SK-N-SH (cell line): ENCODE results near the gene CTNS. TPM values are rescaled to one million over a fixed set of nuclear protein-coding genes. Genes with fewer than 3 reads are reported as not detected.

Experiments
- CTCF ChIA-PET: fragments of 300-600, 350-600 bp; formaldehyde crosslinking; extraction: SDS; loops from one replicate; lab custom pipeline; 2021; lab: Yijun Ruan, JAX
- POLR2A ChIA-PET: fragments of 350-600 bp; sonication (Branson Sonifier 250); formaldehyde crosslinking; extraction: SDS; loops from one replicate; lab custom pipeline; 2020; ENCODE audit warnings: antibody characterized with exemption, inconsistent platforms; lab: Yijun Ruan, JAX
- DNase-seq: peaks from one replicate; pipeline ENCODE4 v3.0.0; 2012
- H2AFZ ChIP-seq: fragments of 200-600 bp; sonication (generic); 2 replicates; pipeline ENCODE4 v1.8.1; 2016; ENCODE audit warnings: antibody characterized with exemption, mild to moderate bottlenecking, low read depth
- H3F3A ChIP-seq: fragments of 200-600 bp; sonication (generic); replicated peaks from 2 replicates; pipeline ENCODE3; 2016; ENCODE audit warnings: antibody characterized with exemption, mild to moderate bottlenecking; ENCODE audit not compliant: insufficient read depth
- H3K27ac ChIP-seq, 2 experiments: fragments of 200-500 bp in 1 of 2; fragments of 200-600 bp in 1 of 2; sonication (Bioruptor generic) in 1 of 2; sonication (generic), shearing (Covaris generic) in 1 of 2; 2 replicates each; pipeline versions ENCODE4 v1.5.1 to v1.6.1; 2014 to 2016; ENCODE audit warnings: low read depth in 2 of 2, inconsistent platforms in 1 of 2, low read length in 1 of 2, mild to moderate bottlenecking in 1 of 2, mixed read lengths in 1 of 2
- H3K27me3 ChIP-seq: fragments of 200-600 bp; sonication (generic), shearing (Covaris generic); 2 replicates; pipeline ENCODE4 v1.6.1; 2016; ENCODE audit warnings: mixed run types; ENCODE audit not compliant: insufficient read depth
- H3K36me3 ChIP-seq, 2 experiments: fragments of 200-500 bp in 1 of 2; fragments of 200-600 bp in 1 of 2; sonication (Bioruptor generic) in 1 of 2; sonication (generic) in 1 of 2; replicated peaks in 1 of 2; 2 replicates each; pipeline versions ENCODE3 to v1.5.1; 2014 to 2016; ENCODE audit warnings: low read length in 1 of 2, mild to moderate bottlenecking in 1 of 2; ENCODE audit not compliant: insufficient read depth in 2 of 2, control insufficient read depth in 1 of 2
- H3K4me1 ChIP-seq, 2 experiments: fragments of 200-500 bp in 1 of 2; fragments of 200-600 bp in 1 of 2; sonication (Bioruptor generic) in 1 of 2; sonication (generic), shearing (Covaris generic) in 1 of 2; 2 replicates each; pipeline versions ENCODE4 v1.5.1 to v1.6.1; 2014 to 2016; ENCODE audit warnings: low read depth in 1 of 2, low read length in 1 of 2, mixed run types in 1 of 2; ENCODE audit not compliant: insufficient read depth in 2 of 2, control insufficient read depth in 1 of 2
- H3K4me2 ChIP-seq: fragments of 200-600 bp; sonication (generic), shearing (Covaris generic); 2 replicates; pipeline ENCODE4 v1.6.1; 2017; ENCODE audit warnings: mixed run types
- H3K4me3 ChIP-seq, 2 experiments: fragments of 200-500 bp in 1 of 2; fragments of 200-600 bp in 1 of 2; sonication (Bioruptor generic) in 1 of 2; sonication (generic), shearing (Covaris generic) in 1 of 2; 2 replicates each; pipeline versions ENCODE4 v1.5.1 to v1.8.1; 2014 to 2016; ENCODE audit warnings: low read depth in 2 of 2, inconsistent platforms in 1 of 2, low read length in 1 of 2, mild to moderate bottlenecking in 1 of 2, mixed read lengths in 1 of 2, moderate library complexity in 1 of 2
- H3K79me2 ChIP-seq: fragments of 200-600 bp; sonication (generic); 2 replicates; pipeline ENCODE4 v1.8.1; 2017; ENCODE audit warnings: mild to moderate bottlenecking; ENCODE audit not compliant: insufficient read depth
- H3K9ac ChIP-seq: fragments of 200-600 bp; sonication (generic); 2 replicates; pipeline ENCODE4 v1.6.1; 2017; ENCODE audit warnings: mixed run types
- H3K9me2 ChIP-seq: fragments of 200-600 bp; sonication (generic); 2 replicates; pipeline ENCODE4 v1.6.1; 2017; ENCODE audit warnings: mixed run types
- H3K9me3 ChIP-seq: fragments of 200-600 bp; sonication (generic); 2 replicates; pipeline ENCODE4 v1.6.1; 2017; ENCODE audit warnings: mixed run types, mild to moderate bottlenecking, moderate library complexity
- H4K20me1 ChIP-seq: fragments of 200-600 bp; sonication (generic); 2 replicates; pipeline ENCODE4 v1.6.1; 2017; ENCODE audit warnings: mild to moderate bottlenecking, mixed run types; ENCODE audit not compliant: insufficient read depth
- EP300 ChIP-seq, 2 experiments: IDR thresholded peaks; 2 replicates each; pipeline versions ENCODE4 v1.4.0 to v1.6.1; 2012; ENCODE audit warnings: borderline replicate concordance in 1 of 2, low read depth in 1 of 2, low read length in 1 of 2
- EZH2phosphoT487 ChIP-seq: fragments of 200-600 bp; sonication (generic); IDR thresholded peaks from 2 replicates; pipeline ENCODE4 v1.6.1; 2017; ENCODE audit warnings: low read depth, mixed run types, mild to moderate bottlenecking, antibody characterized with exemption, moderate library complexity, borderline replicate concordance
- FOXM1 ChIP-seq: IDR thresholded peaks from 2 replicates; pipeline ENCODE4 v1.4.0; 2012; ENCODE audit warnings: low read depth, mild to moderate bottlenecking
- MEF2A ChIP-seq: IDR thresholded peaks from 2 replicates; pipeline ENCODE4 v1.4.0; 2012; ENCODE audit warnings: low read depth, borderline replicate concordance
- RAD21 ChIP-seq: IDR thresholded peaks from 2 replicates; pipeline ENCODE4 v1.6.1; 2012; ENCODE audit warnings: mild to moderate bottlenecking, low read length
- RCOR1 ChIP-seq: fragments of 150-350 bp; IDR thresholded peaks from 2 replicates; pipeline ENCODE4 v1.6.1; 2017; ENCODE audit warnings: antibody characterized with exemption, low read length
- RFX5 ChIP-seq: IDR thresholded peaks from 2 replicates; pipeline ENCODE4 v1.6.1; 2012; ENCODE audit warnings: mild to moderate bottlenecking, improper control_type of control experiment, low read length
- SIN3A ChIP-seq: IDR thresholded peaks from 2 replicates; pipeline ENCODE4 v1.6.1; 2012; ENCODE audit warnings: low read depth, mild to moderate bottlenecking, low read length, moderate library complexity, borderline replicate concordance
- YY1 ChIP-seq: IDR thresholded peaks from 2 replicates; pipeline ENCODE4 v1.4.0; 2012; ENCODE audit warnings: low read depth, mild to moderate bottlenecking
- WGBS: methylation state at CpG from one replicate; pipeline ENCODE4 v1.1.6; 2017; ENCODE audit warnings: low lambda C conversion rate; 5-methylcytosine and 5-hydroxymethylcytosine counted together
- polyA plus RNA-seq, 3 experiments: library from polyadenylated mRNA; depleted of rRNA; stranded (reverse); fragments of >200 nt; gene quantifications; 2 replicates each; pipeline ENCODE4 v1.2.3, GENCODE V29; 2012
- TF ChIP-seq, protein P1 (sequence below): IDR thresholded peaks from 2 replicates; pipeline ENCODE4 v1.6.1; 2012; ENCODE audit warnings: mild to moderate bottlenecking, low read depth, low read length, moderate library complexity
- TF ChIP-seq, protein P2 (sequence below): IDR thresholded peaks from 2 replicates; pipeline ENCODE4 v1.4.0; 2012; ENCODE audit warnings: low read depth, borderline replicate concordance
- TF ChIP-seq, protein P3 (sequence below): fragments of 200-600 bp; sonication (generic); IDR thresholded peaks from 2 replicates; pipeline ENCODE4 v1.6.1; 2017; ENCODE audit warnings: antibody characterized with exemption, mild to moderate bottlenecking, moderate library complexity
- TF ChIP-seq, protein P4 (sequence below): fragments of 150-350 bp; IDR thresholded peaks from 2 replicates; pipeline ENCODE4 v1.6.1; 2017; ENCODE audit warnings: antibody characterized with exemption, low read length, low read depth, borderline replicate concordance
- TF ChIP-seq, protein P5 (sequence below): fragments of 150-350 bp; IDR thresholded peaks from 2 replicates; pipeline ENCODE4 v1.6.1; 2016; ENCODE audit warnings: mild to moderate bottlenecking, low read depth, low read length

Gene CTNS
- polyA plus RNA-seq, 1 of the 3 experiments (the other 2 are of a cell fraction): 8.2 TPM

DNA sequence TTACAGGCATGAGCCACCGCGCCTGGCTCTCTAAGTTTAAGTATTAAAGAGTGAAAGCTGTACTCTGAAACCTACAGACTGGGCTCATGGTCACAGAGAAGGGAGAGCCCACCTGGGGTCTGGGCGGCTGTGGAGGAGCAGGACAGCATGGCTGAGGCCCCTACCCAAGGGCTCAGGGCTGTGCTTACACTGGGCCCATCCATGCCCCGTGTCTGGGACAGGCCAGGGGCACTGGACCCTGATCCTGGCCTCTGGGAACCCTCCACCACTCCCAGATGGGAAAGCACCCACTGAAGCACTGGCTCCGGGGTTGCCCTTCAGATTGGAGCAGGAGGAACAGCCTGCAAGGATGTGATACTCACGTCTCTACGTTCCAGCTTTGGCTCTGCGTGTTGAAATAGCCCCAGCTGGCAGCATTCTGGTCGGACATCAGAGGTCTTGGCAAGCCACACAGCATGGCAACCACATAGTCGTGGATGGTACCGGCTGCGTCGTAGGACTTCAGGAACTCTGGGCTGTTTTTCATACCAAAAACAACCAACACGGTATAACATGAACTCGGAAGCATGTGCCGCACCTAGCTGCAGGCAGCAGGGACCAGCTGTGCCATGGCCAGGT is 13.5 kb upstream of the CTNS start (continued):
- TF ChIP-seq, protein P1, sequence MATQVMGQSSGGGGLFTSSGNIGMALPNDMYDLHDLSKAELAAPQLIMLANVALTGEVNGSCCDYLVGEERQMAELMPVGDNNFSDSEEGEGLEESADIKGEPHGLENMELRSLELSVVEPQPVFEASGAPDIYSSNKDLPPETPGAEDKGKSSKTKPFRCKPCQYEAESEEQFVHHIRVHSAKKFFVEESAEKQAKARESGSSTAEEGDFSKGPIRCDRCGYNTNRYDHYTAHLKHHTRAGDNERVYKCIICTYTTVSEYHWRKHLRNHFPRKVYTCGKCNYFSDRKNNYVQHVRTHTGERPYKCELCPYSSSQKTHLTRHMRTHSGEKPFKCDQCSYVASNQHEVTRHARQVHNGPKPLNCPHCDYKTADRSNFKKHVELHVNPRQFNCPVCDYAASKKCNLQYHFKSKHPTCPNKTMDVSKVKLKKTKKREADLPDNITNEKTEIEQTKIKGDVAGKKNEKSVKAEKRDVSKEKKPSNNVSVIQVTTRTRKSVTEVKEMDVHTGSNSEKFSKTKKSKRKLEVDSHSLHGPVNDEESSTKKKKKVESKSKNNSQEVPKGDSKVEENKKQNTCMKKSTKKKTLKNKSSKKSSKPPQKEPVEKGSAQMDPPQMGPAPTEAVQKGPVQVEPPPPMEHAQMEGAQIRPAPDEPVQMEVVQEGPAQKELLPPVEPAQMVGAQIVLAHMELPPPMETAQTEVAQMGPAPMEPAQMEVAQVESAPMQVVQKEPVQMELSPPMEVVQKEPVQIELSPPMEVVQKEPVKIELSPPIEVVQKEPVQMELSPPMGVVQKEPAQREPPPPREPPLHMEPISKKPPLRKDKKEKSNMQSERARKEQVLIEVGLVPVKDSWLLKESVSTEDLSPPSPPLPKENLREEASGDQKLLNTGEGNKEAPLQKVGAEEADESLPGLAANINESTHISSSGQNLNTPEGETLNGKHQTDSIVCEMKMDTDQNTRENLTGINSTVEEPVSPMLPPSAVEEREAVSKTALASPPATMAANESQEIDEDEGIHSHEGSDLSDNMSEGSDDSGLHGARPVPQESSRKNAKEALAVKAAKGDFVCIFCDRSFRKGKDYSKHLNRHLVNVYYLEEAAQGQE: no peak
- TF ChIP-seq RCOR1: no peak
- TF ChIP-seq YY1: no peak

DNA sequence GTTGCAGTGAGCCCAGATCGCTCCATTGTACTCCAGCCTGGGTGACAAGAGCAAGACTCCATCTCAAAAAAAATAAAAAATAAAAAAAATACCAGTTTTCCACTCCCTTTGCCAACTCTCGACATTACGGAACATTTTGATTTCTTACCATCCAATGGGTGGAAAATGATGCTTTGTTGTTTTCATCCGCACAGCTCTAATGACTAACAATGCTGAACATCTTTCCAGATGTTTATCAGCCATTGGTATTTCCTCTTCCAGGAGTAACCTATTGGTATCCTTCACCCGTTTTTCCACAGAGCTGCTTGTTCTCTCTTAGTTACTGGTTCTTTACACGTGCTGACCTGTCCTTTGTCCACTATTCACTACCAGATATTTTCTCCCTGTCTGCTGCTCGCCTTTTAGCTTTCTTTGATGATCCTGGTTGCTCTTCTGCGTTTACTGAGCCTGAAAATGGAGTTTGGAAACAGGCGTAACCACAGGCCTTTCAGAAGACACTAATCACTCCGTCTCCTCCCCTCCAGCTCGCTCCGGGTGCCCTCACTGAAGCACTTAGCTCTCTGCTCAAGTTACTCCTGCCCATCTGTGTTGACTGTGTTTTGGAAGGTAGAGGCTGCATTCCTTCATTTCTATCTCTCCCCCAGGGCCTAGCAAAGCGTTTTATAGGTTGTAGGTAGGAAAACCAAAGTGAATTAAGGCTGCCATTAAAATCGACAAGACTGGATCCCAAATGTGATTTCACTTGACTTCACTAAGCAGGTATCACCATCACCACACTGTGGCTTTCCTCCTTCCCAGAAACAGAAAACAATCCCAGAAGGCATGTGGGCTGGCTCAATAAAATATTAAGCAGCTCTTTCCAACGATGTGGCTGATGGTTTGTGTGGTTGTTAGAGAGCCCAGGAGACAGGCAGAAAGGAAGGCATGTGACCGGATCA is 9.5 kb upstream of the CTNS start:
- CTCF ChIA-PET: interaction anchor here (0.5 to 1.4 kb wide), 3 partner anchors 9 to 373 kb away, joined by 3 read pairs; partner anchors contain the start of genes CTNS and SHPK
- POLR2A ChIA-PET: interaction anchor here (1.2 kb wide), 1 partner anchor 9 kb away, joined by 5 read pairs; the partner anchor contains the start of genes CTNS and SHPK
- TF ChIP-seq FOXM1: no peak
- TF ChIP-seq, protein P2, sequence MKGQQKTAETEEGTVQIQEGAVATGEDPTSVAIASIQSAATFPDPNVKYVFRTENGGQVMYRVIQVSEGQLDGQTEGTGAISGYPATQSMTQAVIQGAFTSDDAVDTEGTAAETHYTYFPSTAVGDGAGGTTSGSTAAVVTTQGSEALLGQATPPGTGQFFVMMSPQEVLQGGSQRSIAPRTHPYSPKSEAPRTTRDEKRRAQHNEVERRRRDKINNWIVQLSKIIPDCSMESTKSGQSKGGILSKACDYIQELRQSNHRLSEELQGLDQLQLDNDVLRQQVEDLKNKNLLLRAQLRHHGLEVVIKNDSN: no peak
- no peak for TF ChIP-seq MEF2A
- TF ChIP-seq, protein P3, sequence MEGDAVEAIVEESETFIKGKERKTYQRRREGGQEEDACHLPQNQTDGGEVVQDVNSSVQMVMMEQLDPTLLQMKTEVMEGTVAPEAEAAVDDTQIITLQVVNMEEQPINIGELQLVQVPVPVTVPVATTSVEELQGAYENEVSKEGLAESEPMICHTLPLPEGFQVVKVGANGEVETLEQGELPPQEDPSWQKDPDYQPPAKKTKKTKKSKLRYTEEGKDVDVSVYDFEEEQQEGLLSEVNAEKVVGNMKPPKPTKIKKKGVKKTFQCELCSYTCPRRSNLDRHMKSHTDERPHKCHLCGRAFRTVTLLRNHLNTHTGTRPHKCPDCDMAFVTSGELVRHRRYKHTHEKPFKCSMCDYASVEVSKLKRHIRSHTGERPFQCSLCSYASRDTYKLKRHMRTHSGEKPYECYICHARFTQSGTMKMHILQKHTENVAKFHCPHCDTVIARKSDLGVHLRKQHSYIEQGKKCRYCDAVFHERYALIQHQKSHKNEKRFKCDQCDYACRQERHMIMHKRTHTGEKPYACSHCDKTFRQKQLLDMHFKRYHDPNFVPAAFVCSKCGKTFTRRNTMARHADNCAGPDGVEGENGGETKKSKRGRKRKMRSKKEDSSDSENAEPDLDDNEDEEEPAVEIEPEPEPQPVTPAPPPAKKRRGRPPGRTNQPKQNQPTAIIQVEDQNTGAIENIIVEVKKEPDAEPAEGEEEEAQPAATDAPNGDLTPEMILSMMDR: no peak
- TF ChIP-seq, protein P4, sequence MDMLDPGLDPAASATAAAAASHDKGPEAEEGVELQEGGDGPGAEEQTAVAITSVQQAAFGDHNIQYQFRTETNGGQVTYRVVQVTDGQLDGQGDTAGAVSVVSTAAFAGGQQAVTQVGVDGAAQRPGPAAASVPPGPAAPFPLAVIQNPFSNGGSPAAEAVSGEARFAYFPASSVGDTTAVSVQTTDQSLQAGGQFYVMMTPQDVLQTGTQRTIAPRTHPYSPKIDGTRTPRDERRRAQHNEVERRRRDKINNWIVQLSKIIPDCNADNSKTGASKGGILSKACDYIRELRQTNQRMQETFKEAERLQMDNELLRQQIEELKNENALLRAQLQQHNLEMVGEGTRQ: no peak
- TF ChIP-seq, protein P1: no peak
- TF ChIP-seq EZH2phosphoT487: no peak
- TF ChIP-seq, protein P5, sequence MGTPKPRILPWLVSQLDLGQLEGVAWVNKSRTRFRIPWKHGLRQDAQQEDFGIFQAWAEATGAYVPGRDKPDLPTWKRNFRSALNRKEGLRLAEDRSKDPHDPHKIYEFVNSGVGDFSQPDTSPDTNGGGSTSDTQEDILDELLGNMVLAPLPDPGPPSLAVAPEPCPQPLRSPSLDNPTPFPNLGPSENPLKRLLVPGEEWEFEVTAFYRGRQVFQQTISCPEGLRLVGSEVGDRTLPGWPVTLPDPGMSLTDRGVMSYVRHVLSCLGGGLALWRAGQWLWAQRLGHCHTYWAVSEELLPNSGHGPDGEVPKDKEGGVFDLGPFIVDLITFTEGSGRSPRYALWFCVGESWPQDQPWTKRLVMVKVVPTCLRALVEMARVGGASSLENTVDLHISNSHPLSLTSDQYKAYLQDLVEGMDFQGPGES: no peak
- TF ChIP-seq RAD21: no peak
- no peak for TF ChIP-seq RFX5
- no peak for TF ChIP-seq EP300 (IDR thresholded peaks at IDR 0.05; ENCODE audit: borderline replicate concordance in 1 of 2, low read depth in 1 of 2, low read length in 1 of 2)
- TF ChIP-seq SIN3A: no peak

More for the DNA sequence above, 9.5 kb upstream of the CTNS start:
- no peaks in the 10 kb centered on the region for H3K9me3 ChIP-seq
- H4K20me1 ChIP-seq: no peaks in the 10 kb centered on the region
- H3K4me1 ChIP-seq: no peaks in the 10 kb centered on the region
- no peak overlapping the region for H3K4me2 ChIP-seq
- H3K79me2 ChIP-seq: peaks cover 7% of the 10 kb centered on the region; the same call in 1 of the 2 replicates
- no peaks in the 10 kb centered on the region for H3F3A ChIP-seq
- H3K27ac ChIP-seq: no peak overlapping the region; a peak in 1 of 4 replicates
- H3K36me3 ChIP-seq: peaks cover 2 to 26% of the 10 kb centered on the region in 2 experiments
- DNase-seq: no peak
- no peaks in the 10 kb centered on the region for H3K27me3 ChIP-seq
- no peak overlapping the region for H3K9ac ChIP-seq
- H3K4me3 ChIP-seq: no peak overlapping the region
- WGBS: 65% methylated on average over 16 of the region's 16 CpGs
- no peaks in the 10 kb centered on the region for H3K9me2 ChIP-seq
- no peak overlapping the region for H2AFZ ChIP-seq
